HepG2 (cell line): ENCODE measurements around the gene NXPE3. TPM values are rescaled to one million over a fixed set of nuclear protein-coding genes. Genes with fewer than 3 reads are reported as not detected.

ENCODE experiments used
- ERF ChIP-seq: IDR thresholded peaks from 2 replicates; pipeline ENCODE4 v1.6.1; 2018; ENCODE audit warnings: missing biosample characterization, missing genetic modification reagents
- GZF1 ChIP-seq: sonication (generic); formaldehyde crosslinking; IDR thresholded peaks from 2 replicates; pipeline ENCODE4 v1.5.1; 2020; ENCODE audit warnings: mild to moderate bottlenecking, missing genetic modification reagents
- IKZF4 ChIP-seq: sonication (generic); formaldehyde crosslinking; IDR thresholded peaks from 2 replicates; pipeline ENCODE4 v1.5.1; 2020; ENCODE audit warnings: borderline replicate concordance, mild to moderate bottlenecking, low read depth, missing genetic modification reagents; ENCODE audit errors: not compliant biosample characterization
- JUND ChIP-seq: sonication (generic); formaldehyde crosslinking; IDR thresholded peaks from 2 replicates; pipeline ENCODE4 v1.8.0; 2022; ENCODE audit warnings: mild to moderate bottlenecking, missing genetic modification reagents
- KDM1A ChIP-seq: IDR thresholded peaks from 2 replicates; pipeline ENCODE4 v1.6.1; 2016; ENCODE audit warnings: missing compliant biosample characterization
- NR1H2 ChIP-seq: sonication (generic); formaldehyde crosslinking; IDR thresholded peaks from 2 replicates; pipeline ENCODE4 v1.8.1; 2022; ENCODE audit warnings: low read depth, missing genetic modification reagents, borderline replicate concordance
- REST ChIP-seq, 2 experiments: IDR thresholded peaks; 2 replicates each; pipeline ENCODE4 v1.6.1; 2011 to 2012; ENCODE audit warnings: low read length in 2 of 2, borderline replicate concordance in 1 of 2, low read depth in 1 of 2, mild to moderate bottlenecking in 1 of 2, moderate library complexity in 1 of 2
- SAFB2 ChIP-seq: sonication (generic); formaldehyde crosslinking; IDR thresholded peaks from 2 replicates; pipeline ENCODE4 v1.5.1; 2020; ENCODE audit warnings: missing genetic modification reagents, low read depth, mild to moderate bottlenecking, borderline replicate concordance
- TCF7 ChIP-seq: sonication (generic); IDR thresholded peaks from 2 replicates; pipeline ENCODE4 v1.6.1; 2016; ENCODE audit warnings: antibody characterized with exemption, low read depth
- ZBTB20 ChIP-seq: sonication (generic); formaldehyde crosslinking; IDR thresholded peaks from 2 replicates; pipeline ENCODE4 v1.8.1; 2023; ENCODE audit warnings: missing genetic modification reagents, low read depth, mild to moderate bottlenecking, borderline replicate concordance
- ZNF160 ChIP-seq: sonication (generic); formaldehyde crosslinking; IDR thresholded peaks from 2 replicates; pipeline ENCODE4 v1.8.0; 2022; ENCODE audit warnings: mild to moderate bottlenecking, inconsistent platforms, missing genetic modification reagents
- ZNF205 ChIP-seq: IDR thresholded peaks from 2 replicates; pipeline ENCODE4 v1.6.1; 2018; ENCODE audit warnings: missing biosample characterization, missing genetic modification reagents
- ZNF280D ChIP-seq: sonication (generic); formaldehyde crosslinking; IDR thresholded peaks from 2 replicates; pipeline ENCODE4 v1.5.1; 2020; ENCODE audit warnings: mild to moderate bottlenecking, missing genetic modification reagents
- ZNF281 ChIP-seq: sonication (generic); formaldehyde crosslinking; IDR thresholded peaks from 2 replicates; pipeline ENCODE4 v1.4.0; 2020; ENCODE audit warnings: missing genetic modification reagents, borderline replicate concordance
- ZNF720 ChIP-seq: sonication (generic); formaldehyde crosslinking; IDR thresholded peaks from 2 replicates; pipeline ENCODE4 v1.4.0; 2020; ENCODE audit warnings: missing genetic modification reagents
- ZNF780A ChIP-seq: sonication (generic); formaldehyde crosslinking; IDR thresholded peaks from 2 replicates; pipeline ENCODE4 v1.8.0; 2022; ENCODE audit warnings: mild to moderate bottlenecking, missing genetic modification reagents, moderate library complexity
- polyA plus RNA-seq, 8 experiments: library from polyadenylated mRNA; depleted of rRNA in 3 of 8; stranded (reverse) in 7 of 8; unstranded in 1 of 8; fragments of >200 nt; fragmentation: Illumina TruSeq in 4 of 8; extraction: Trizol in 4 of 8; gene quantifications; 2 replicates each; pipeline versions ENCODE4 v1.2.1 to v1.2.3, GENCODE V29; 2011 to 2016; ENCODE audit warnings: low read depth in 4 of 8, missing spikeins in 1 of 8, mixed read lengths in 1 of 8; ENCODE audit not compliant: insufficient read depth in 1 of 8
- total RNA-seq, 5 experiments: library from RNA; depleted of rRNA; stranded (reverse); fragments of >200 nt; fragmentation: Illumina TruSeq; extraction: Trizol; gene quantifications; 2 replicates each; pipeline ENCODE4 v1.2.3, GENCODE V29; 2016; ENCODE audit warnings: low read depth in 1 of 5

Gene NXPE3
- total and polyA plus RNA-seq, 2 of the 13 experiments (the other 11 are each of a cell fraction or from before 2014, with no cell fraction given): 3.5 to 4.7 TPM

- peak; percentile 19 for TF ChIP-seq IKZF4 (CRISPR knock-in tag)
- TF ChIP-seq ZBTB20 (CRISPR knock-in tag): no peak
- no peak for TF ChIP-seq KDM1A (CRISPR knock-in tag)
- 0 out of 2 replicates have a peak, but pooled peaks have one; percentile 18 for TF ChIP-seq ZNF205 (CRISPR knock-in tag)
- peak; percentile 23; the same call in 1 of the 2 replicates for TF ChIP-seq TCF7
- no peak for TF ChIP-seq ZNF160
- no peak for TF ChIP-seq NR1H2
- peak; percentile 68 for TF ChIP-seq ERF (CRISPR knock-in tag)
- TF ChIP-seq ZNF280D (CRISPR knock-in tag): no peak
- peak; percentile 46; the same call in 1 of the 2 replicates for TF ChIP-seq SAFB2 (CRISPR knock-in tag)
- TF ChIP-seq ZNF780A: no peak
- TF ChIP-seq REST (IDR thresholded peaks at IDR 0.05; ENCODE audit: borderline replicate concordance in 1 of 2, low read depth in 1 of 2, low read length in 2 of 2): peak in 1 of 2 experiments; percentile 83; a peak in 2 of 4 replicates
- TF ChIP-seq ZNF281 (CRISPR knock-in tag): 0 out of 2 replicates have a peak, but pooled peaks have one; percentile 33
- TF ChIP-seq JUND (CRISPR knock-in tag): no peak
- no peak for TF ChIP-seq GZF1 (CRISPR knock-in tag)
- TF ChIP-seq ZNF720: no peak
Measured at GRCh38 chr3:101848754-101849713, 70.0 kb downstream of the NXPE3 start, which contains the start of gene NFKBIZ (continued).
